ENCODE measurements around the gene FMNL2.

GRCh38 chr2:152563764-152564163 lies 228.8 kb downstream of the FMNL2 start:
- no peak for TF ChIP-seq EZH2 (IDR thresholded peaks at IDR 0.05)
- TF ChIP-seq POLR2AphosphoS5 (IDR thresholded peaks at IDR 0.05; ENCODE audit: borderline replicate concordance, low read depth, low read length): no peak
